Prostate gland (tissue), 2 donors: Measurements from ENCODE around the gene PRKG1. TPM values are rescaled to one million over a fixed set of nuclear protein-coding genes. Genes with fewer than 3 reads are reported as not detected.

Experiments used
- DNase-seq: peaks from one replicate; pipeline ENCODE4 v3.0.0-alpha.2; 2019; ENCODE audit warnings: low spot score
- H3K27ac ChIP-seq, 2 donors: fragments of 200-600 bp; sonication (generic); 2 replicates each; pipeline ENCODE4 v1.5.1; 2017 to 2019
- H3K27me3 ChIP-seq: fragments of 200-600 bp; sonication (generic); replicated peaks from 2 replicates; pipeline ENCODE4 v1.5.1; 2019; ENCODE audit not compliant: insufficient read depth
- H3K36me3 ChIP-seq, 2 donors: fragments of 200-600 bp; sonication (generic); 1 replicate in 1 of 2; 2 replicates in 1 of 2; pipeline versions ENCODE4 v1.5.1 to v1.8.1; 2017 to 2019
- H3K4me1 ChIP-seq: fragments of 200-600 bp; sonication (generic); replicated peaks from 2 replicates; pipeline ENCODE4 v1.5.1; 2019
- H3K4me3 ChIP-seq, 2 donors: fragments of 200-600 bp; sonication (generic); 2 replicates each; pipeline ENCODE4 v1.5.1; 2017 to 2019
- H3K9me3 ChIP-seq: fragments of 200-600 bp; sonication (generic); 2 replicates; pipeline ENCODE4 v1.5.1; 2017
- POLR2A ChIP-seq: fragments of 450-650 bp; IDR thresholded peaks from one replicate; pipeline ENCODE4 v1.6.1; 2016; ENCODE audit warnings: antibody characterized with exemption, mild to moderate bottlenecking
- POLR2AphosphoS5 ChIP-seq: sonication (generic); formaldehyde crosslinking; IDR thresholded peaks from one replicate; pipeline ENCODE4 v1.6.1; 2017; ENCODE audit warnings: antibody characterized with exemption
- WGBS: methylation state at CpG from one replicate; pipeline ENCODE4 v1.1.5; 2018; 5-methylcytosine and 5-hydroxymethylcytosine counted together
- intact Hi-C: fragments of 100-400 bp; cut with DNase I; formaldehyde crosslinking; loops from one replicate; pipeline ENCODE4 v1.14.2; 2022
- total RNA-seq, 2 donors: library from RNA; depleted of rRNA; stranded (reverse); fragments of >200 nt; gene quantifications; one replicate each; pipeline ENCODE4 v1.1.0, GENCODE V29; 2016
- TF ChIP-seq, protein P1 (sequence below), 4 experiments: fragments of 200-600 bp in 2 of 4; fragments of 450-650 bp in 2 of 4; sonication (generic) in 2 of 4; IDR thresholded peaks; 1 replicate in 3 of 4; 2 replicates in 1 of 4; pipeline ENCODE4 v1.5.1; 2016 to 2019; ENCODE audit warnings: antibody characterized with exemption in 4 of 4, mild to moderate bottlenecking in 2 of 4, moderate library complexity in 2 of 4

The PRKG1 gene
- total RNA-seq, 2 donors from 2014 or later, result 2.7 to 9.0 TPM

DNA sequence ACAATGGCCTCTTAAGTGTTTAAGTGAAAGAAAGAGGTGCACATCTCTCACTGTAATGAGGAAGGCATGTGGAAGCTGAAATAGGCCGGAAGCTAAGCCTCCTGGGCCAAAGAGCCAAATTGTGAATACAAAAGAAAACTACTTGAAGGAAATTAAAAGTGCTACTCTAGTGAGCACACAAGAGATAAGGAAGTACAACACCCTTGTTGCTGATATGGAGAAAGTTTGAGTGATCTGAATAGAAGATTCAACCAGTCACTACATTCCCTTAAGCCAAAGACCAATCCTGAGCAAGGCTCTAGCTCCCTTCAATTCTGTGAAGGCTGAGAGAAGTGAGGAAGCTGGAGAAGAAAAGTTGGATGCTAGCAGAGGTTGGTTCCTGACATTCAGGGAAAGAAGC lies 1248.0 kb downstream of the PRKG1 start:
- Histone ChIP-seq H3K9me3 (no peaks in the 10 kb centered on the region), H3K4me3 (no peak overlapping the region), H3K36me3 (no peaks in the 10 kb centered on the region), H3K4me1 (no peaks in the 10 kb centered on the region), H3K27me3 (no peaks in the 10 kb centered on the region), H3K27ac (no peak overlapping the region)
- no peak for TF ChIP-seq POLR2AphosphoS5
- TF ChIP-seq, protein P1, sequence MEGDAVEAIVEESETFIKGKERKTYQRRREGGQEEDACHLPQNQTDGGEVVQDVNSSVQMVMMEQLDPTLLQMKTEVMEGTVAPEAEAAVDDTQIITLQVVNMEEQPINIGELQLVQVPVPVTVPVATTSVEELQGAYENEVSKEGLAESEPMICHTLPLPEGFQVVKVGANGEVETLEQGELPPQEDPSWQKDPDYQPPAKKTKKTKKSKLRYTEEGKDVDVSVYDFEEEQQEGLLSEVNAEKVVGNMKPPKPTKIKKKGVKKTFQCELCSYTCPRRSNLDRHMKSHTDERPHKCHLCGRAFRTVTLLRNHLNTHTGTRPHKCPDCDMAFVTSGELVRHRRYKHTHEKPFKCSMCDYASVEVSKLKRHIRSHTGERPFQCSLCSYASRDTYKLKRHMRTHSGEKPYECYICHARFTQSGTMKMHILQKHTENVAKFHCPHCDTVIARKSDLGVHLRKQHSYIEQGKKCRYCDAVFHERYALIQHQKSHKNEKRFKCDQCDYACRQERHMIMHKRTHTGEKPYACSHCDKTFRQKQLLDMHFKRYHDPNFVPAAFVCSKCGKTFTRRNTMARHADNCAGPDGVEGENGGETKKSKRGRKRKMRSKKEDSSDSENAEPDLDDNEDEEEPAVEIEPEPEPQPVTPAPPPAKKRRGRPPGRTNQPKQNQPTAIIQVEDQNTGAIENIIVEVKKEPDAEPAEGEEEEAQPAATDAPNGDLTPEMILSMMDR (IDR thresholded peaks at IDR 0.05), result no peak
- TF ChIP-seq POLR2A, result no peak
- no peak for DNase-seq
- 100% methylated on average over 1 of the region's 1 CpG for WGBS
- intact Hi-C loops, result no loop called here

DNA sequence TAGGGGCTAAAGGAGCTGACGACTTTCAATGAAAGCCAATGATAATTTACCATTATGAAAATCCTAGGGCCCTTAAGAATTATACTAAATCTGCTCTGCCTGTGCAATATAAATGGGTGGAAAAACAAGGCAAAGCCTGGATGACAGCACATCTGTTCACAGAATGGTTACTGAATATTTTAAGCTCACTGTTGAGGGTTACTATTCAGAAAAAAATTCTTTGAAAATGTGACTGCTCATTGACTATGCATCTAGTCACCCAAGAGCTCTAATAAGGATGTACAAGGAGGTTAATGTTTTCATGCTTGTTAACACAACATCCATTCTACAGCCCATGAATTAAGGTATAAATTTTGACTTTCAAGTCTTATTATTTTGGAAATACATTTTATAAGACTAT lies 1248.6 kb downstream of the PRKG1 start:
- H3K36me3 ChIP-seq, result no peaks in the 10 kb centered on the region
- no peak overlapping the region for H3K4me3 ChIP-seq
- DNase-seq, result no peak
- no peaks in the 10 kb centered on the region for H3K9me3 ChIP-seq
- no peaks in the 10 kb centered on the region for H3K4me1 ChIP-seq
- no peaks in the 10 kb centered on the region for H3K27me3 ChIP-seq
- H3K27ac ChIP-seq, result no peak overlapping the region
- TF ChIP-seq POLR2A (no peak), POLR2AphosphoS5 (no peak)
- TF ChIP-seq, protein P1 (IDR thresholded peaks at IDR 0.05), result no peak
- 92% methylated on average over 1 of the region's 1 CpG for WGBS
- intact Hi-C loops, result no loop called here

DNA sequence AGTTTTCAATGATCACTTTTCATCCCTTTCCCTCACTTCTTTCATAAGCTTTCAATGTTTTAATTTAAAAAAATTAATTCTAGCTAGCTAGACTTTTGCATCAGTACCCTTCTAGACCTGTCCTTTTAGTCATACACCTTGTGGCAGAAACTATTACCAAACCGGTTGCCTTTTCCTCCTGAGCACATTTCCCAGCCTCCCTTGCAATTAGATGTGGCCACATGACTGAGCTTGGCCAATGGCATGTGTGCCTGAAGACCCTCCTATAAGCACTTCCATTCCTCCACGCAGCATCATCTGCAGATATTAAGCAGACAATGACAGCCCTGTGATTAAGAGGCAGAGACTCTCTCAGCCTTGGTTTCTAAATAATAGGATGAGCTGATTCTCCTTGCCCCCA lies 1252.1 kb downstream of the PRKG1 start:
- Histone ChIP-seq H3K4me3 (no peak overlapping the region), H3K4me1 (no peaks in the 10 kb centered on the region), H3K9me3 (no peaks in the 10 kb centered on the region), H3K36me3 (no peaks in the 10 kb centered on the region), H3K27ac (no peak overlapping the region), H3K27me3 (no peaks in the 10 kb centered on the region)
- intact Hi-C loops, result no loop called here
- TF ChIP-seq, protein P1 (IDR thresholded peaks at IDR 0.05), result no peak
- TF ChIP-seq POLR2A (no peak), POLR2AphosphoS5 (no peak)
- DNase-seq, result no peak
- 71% methylated on average over 2 of the region's 2 CpGs for WGBS

DNA sequence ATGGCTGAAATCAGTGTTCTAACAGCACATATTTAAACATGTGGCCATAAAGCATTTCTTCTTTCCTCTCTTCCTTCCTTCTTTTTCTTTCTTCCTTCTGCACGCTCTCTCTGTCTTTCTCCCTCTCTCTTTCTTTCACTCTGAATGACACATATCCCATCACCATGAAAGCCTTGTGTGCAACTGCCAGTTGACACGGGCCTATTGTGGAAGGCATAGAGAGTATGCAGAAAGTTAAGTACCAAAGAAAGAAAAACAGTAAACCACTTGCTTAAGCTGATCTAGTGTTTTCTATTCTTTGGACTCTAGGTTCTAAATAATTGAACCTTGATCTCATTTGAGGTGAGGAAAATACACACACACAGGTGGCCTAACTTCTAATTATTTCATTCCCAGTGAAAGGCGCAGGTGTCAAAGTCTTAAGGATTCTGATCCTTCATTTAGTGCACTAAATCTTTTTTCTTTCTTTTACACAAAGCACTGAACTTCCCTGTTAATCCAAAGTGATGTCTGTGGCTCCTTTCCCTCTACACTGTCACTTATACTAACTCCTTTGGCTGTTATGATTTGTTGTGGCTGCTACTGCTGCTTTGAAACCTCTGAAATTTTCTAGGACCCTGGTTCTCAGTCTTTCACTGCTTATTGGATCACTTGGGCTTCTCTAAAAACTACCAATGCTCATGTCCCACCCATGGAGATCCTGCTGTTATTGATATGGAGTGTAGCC lies 1257.5 kb downstream of the PRKG1 start:
- 83% methylated on average over 3 of the region's 3 CpGs for WGBS
- Histone ChIP-seq H3K4me1 (no peaks in the 10 kb centered on the region), H3K9me3 (no peaks in the 10 kb centered on the region), H3K27ac (no peak overlapping the region), H3K4me3 (no peak overlapping the region), H3K36me3 (no peaks in the 10 kb centered on the region), H3K27me3 (no peaks in the 10 kb centered on the region)
- no peak for DNase-seq
- TF ChIP-seq POLR2A (no peak), POLR2AphosphoS5 (no peak)
- TF ChIP-seq, protein P1 (IDR thresholded peaks at IDR 0.05), result no peak
- intact Hi-C loops, result no loop called here

DNA sequence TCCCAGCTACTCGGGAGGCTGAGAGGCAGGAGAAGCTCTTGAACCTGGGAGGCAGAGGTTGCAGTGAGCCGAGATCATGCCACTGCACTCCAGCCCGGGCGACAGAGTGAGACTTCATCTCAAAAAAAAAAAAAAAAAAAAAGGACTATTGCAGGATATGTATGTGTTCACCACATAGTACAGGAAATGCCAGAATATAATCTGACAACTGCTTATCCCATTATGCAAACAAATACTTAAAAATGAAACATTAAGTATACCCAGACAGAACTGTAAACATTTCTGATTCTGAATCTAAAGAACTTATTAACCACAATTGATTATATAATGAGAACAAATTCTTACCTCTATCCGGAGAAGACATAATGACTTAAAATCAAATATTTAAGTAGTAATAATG lies 1258.5 kb downstream of the PRKG1 start:
- Histone ChIP-seq H3K27me3 (no peaks in the 10 kb centered on the region), H3K4me1 (no peaks in the 10 kb centered on the region), H3K27ac (no peak overlapping the region), H3K9me3 (no peaks in the 10 kb centered on the region), H3K4me3 (no peak overlapping the region), H3K36me3 (no peaks in the 10 kb centered on the region)
- intact Hi-C loops, result no loop called here
- 77% methylated on average over 5 of the region's 5 CpGs for WGBS
- TF ChIP-seq POLR2AphosphoS5, result no peak
- no peak for TF ChIP-seq POLR2A
- TF ChIP-seq, protein P1 (IDR thresholded peaks at IDR 0.05), result no peak
- no peak for DNase-seq
